Stimulated activated CD8-positive, alpha-beta memory T cell treated with anti-CD3 and anti-CD28 coated beads, Interleukin-7, amount 100 ng/mL, for 1 hour (primary cell): Measurements from ENCODE around the gene CERS6.

Source experiments
- DNase-seq, 2 donors: peaks; one replicate each; pipeline ENCODE4 v3.0.0-alpha.2; 2020; ENCODE audit warnings: low read depth in 2 of 2

Gene CERS6

DNA sequence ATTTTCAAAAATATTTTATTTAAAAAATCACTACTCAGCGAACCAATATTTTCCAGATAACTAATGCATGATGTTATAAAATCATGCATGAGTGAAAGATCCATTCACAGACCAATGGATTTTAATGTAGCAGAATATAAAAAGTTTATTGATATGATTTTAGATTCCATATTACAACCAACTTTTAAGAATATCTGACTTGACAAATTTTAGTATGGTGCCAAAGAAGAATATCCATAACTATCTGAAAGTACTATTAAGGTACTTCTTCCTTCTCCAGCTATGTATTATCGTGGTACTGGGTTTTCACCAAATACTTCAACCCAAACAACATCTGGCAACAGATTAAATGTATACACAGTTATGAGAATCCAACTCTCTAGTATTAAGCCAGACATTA is 246.5 kb downstream of the CERS6 start:
- no peak for DNase-seq

DNA sequence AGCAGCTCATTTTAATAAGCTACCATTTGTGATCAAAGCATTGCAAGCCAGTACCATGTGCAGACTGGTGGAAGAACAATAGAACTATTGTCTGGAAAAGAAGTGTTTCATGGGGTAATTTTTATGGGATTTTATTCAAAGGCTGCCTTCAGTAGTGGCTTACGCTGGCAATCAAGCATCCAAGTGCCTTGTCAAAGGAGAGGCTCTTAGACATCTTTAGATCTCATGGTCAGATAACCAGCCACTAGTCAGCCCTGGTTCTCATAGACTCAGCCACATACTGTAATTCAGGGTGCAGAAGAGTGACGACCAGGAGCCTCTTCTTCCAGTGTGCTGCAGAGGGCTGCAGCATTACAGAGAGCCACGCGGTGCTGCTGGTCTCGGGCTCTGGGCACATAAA is 247.9 kb downstream of the CERS6 start:
- no peak for DNase-seq

DNA sequence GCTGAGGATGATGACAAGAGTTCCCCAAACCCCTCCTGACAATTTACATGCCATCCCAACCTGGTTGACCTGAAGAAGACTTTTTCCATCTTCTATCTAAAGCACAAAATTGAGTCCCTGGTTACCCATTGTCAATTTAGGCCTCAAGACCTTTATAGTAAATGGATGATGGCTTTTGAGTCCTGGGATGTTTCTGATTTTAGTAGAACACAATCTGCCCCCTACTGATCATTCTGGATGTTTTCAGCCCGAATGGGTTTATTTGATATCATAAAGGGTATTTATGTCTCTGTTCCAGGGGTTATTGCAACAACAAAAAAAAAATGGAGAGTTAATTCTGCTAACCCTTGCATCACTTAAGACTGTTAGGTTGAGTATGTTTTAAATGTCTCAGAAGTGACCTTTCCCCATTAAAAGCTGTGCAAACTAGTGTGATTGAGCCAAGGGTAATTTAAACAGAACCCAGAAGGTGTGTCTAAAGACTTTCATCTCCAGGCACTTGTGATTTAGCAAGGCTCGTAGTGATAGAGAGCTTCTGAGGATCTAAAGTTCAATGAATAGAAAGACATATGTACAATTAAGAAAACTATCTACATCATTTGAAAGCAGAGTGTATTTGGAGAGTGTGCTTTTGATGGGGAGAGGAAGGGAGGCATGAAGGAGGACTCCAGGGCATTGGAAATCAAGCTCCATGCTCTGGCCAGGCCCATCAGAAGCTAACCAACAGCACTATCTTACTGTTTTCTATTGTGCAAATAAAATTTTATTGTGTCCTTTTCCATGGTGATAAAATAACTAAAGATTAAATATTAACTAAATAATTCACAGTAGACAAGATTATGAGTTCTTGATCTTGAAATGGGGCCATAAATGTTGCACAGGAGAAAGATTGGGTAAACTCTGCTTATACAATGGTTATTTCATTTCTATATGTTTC is 249.7 kb downstream of the CERS6 start:
- no peak for DNase-seq

DNA sequence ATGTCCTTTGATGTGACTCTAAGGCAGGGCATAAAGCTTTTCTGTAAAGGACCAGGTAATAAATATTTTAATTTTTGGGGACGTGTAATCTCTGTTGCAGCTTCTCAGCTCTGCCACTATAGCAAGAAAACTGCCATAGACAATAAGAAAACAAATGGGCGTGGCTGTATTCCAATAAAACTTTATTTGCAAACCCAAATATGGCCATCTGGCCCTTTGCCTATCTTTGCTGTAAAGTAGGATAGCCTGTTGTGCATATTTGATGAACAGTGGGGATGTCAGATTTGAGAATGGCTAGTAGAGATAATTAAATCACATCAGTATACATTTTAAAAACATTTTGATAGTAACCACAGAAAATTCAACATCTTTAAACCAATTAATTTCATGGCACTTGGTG is 250.7 kb downstream of the CERS6 start:
- DNase-seq = no peak

DNA sequence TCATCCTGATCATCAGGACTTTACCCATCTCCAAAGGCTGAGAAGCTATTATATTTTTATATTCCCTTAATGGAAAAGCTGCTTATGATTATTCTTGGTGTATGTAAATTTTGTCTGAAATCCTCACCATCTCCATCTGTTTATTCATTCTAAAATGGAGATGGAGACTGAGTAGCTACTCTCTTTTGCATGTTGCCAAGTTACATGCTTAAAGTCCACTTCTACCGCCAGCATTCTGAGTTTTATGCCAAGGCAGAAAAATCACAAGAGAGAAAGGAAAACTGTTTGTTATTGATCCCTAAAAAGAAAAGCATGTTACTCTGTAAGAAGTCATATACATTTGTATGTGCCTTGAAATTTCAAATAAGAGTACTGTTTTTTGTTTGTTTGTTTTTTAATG is 252.0 kb downstream of the CERS6 start:
- no peak for DNase-seq

DNA sequence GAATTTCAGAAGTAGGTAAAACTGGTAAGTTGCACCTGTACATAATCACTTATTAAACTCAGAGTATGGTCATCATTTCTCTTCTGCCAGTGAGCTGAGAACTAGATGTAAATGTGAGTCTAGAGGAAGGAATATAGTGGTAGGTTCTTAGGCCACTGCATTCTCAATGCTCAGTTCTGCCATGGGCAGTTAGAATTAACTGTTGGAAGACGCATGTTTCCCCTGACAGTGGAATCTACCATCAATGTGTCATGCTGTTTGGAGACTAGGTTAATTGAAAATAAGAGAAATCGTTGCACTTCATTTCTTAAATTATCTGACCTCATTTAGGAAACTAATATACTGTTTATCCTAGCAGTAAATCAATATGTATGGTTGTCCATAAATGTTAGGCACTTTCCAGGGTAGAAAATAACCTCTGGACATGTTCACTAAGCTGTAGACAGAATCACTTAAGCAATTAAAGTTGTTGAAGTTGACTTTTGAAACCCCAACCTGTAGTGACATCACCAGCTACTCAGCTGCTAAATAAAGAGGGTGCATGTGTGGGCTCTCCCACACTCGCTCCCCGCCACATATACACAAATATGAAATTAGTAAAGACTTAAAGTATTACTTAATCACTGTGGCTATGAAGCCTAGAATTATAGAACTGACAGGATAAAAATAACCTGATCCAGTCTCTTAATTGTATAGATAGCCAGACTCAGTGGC is 254.8 kb downstream of the CERS6 start:
- DNase-seq = no peak

DNA sequence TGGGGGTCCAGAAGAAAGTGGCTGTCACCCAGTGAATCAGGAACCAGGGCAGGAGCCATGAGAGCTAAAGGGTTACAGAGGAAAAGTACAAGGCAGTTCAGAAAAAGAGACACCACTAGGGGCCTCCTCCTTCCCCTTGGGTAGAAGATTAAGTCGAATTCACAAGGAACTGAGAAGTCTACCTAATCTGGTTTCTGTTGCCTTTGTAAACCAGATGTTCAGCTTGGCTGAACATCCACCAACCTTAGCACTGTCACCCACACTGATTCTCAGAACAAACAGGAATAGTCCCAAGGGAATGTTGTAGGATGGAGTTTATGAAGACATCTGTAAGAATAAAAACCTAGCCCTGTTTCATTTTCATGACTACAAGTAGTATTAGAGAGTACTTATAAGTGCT is 256.0 kb downstream of the CERS6 start:
- no peak for DNase-seq

DNA sequence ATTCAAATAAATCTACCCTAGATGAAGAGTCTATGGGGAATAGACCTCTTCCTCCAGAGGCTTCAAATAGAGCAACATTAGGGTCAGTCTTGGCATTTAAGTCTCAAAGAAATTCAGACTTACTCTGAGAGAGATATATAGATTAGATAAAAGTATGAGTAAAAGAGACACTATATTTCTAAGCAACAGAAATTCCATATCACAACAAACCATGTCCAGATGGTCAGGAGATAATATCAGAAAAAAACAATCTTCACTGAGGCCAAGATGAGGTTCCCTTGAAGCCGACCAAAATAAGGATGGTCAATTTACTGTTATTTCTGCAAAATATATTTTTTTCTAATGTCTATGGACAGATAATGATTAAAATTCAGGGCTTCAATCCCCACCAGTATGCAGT is 257.3 kb downstream of the CERS6 start:
- no peak for DNase-seq

DNA sequence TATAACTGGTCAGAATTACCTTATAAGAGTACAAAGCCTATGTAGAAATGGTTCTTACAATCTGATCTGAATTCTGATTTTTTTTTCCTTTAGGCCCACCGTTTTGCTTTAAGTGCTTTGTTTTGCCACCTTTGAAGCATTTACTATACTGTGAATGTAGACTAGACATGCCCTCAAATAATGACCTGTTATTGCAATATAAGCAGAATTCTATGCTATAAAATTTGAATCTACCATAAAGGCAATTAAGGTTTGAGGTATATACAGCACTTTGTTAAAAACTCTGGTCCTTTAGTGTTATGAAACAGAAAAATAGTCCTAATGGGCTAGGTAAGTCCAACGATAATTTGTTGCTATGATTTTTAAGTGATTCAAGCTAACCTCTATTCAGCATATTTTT is 259.8 kb downstream of the CERS6 start:
- DNase-seq = no peak

DNA sequence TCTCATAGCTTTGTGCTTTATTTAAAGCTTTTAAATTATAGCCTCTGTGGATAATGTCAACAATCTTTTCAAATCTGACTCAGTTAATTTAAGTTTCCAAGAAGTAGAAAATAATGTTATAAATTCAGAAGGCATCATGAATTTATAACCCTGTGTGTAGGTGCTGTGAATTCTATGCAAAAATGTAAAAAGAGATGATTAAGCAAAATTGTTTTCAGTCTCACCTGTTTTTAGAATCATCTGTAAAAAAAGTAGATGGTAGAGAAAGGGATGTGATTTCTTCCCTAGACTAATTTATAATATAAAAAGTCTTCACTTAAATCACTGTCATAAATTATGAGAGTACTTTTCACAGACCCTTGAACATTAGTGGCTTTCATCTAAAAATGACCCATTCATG is 260.8 kb downstream of the CERS6 start:
- no peak for DNase-seq

DNA sequence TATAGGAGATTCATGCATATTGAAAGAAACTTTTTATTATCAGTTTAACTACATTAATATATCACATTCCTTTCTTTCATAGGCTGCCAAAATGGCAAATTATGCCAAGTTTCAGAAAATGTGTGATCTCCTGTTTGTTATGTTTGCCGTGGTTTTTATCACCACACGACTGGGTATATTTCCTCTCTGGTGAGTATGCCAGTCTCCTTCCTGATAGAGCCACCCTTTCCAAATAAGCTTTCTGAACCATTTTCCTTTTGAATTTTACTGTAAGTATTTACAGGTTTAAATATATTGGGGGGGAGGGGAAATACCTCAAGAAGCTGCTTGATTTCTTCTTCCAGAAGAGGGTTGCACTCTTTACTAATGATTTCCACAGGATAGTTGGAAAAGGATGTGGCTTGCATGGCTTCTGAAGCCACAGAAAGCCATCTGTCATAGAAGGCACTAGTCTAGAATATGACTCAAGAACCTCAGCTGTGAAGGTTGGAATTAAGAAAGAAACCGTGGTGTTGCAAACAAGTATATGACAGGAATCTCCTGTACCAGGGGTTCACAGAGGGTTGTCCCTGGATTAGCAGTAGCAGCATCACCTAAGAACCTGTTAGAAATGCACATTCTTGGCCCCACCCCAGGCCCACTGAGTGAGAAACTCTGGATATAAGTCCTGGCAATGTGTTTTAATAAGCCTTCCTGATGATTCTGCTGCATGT is 261.9 kb downstream of the CERS6 start:
- no peak for DNase-seq

DNA sequence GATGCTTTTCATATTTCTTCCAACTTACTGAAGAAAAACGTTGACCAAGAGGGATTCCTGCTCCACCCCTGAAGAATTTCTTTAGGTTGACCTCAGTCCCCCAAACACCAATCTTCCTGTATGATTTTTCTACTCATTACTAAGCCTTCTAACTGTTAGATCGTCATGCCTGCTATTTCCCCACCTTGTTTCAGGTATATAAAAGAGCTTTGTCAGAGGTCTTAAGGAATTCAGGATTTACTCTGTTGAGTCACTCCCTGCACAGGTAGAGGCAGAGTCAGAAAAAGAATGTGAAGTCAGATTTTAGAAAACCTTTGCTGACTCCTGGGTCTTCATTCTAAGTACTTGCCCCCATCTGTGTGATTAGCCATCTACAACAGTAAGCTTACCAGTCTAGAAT is 262.6 kb downstream of the CERS6 start:
- DNase-seq = no peak

DNA sequence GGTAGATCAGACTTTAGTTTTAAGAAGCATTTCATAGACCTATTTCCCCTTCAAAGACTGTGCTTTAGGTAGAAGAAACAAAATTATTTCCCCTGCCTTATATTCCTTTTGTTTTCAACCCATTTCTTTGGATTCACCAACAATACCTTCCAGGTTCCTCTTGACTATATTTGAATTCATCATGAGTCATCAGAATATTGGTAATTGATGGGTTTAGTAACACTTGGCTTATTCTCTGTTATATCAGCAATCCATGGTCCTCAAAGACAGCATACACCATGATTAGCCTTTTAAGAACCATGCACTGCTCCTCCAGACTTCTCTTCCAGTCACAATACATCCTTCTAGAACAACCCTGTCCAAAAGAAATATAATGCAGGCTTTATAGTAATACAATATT is 263.4 kb downstream of the CERS6 start:
- DNase-seq = no peak

DNA sequence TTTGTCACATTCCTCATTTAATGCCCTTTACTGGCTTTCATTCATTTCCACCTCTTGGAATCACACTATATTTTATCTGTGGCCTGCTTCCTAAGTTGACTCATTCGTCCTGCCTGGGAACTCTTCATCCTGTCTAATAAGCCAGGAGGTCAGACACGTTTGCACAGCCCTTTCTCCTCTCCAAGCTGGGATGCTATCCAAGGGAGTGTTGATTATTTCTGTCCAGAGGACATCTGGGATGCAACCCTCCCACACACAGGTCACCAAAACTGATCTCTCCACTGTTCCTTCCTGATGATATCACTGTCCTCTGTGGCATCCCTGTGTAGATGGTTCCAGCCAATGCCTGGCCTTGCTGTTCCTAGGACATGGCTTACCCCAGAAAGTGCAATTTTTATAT is 266.5 kb downstream of the CERS6 start:
- no peak for DNase-seq

DNA sequence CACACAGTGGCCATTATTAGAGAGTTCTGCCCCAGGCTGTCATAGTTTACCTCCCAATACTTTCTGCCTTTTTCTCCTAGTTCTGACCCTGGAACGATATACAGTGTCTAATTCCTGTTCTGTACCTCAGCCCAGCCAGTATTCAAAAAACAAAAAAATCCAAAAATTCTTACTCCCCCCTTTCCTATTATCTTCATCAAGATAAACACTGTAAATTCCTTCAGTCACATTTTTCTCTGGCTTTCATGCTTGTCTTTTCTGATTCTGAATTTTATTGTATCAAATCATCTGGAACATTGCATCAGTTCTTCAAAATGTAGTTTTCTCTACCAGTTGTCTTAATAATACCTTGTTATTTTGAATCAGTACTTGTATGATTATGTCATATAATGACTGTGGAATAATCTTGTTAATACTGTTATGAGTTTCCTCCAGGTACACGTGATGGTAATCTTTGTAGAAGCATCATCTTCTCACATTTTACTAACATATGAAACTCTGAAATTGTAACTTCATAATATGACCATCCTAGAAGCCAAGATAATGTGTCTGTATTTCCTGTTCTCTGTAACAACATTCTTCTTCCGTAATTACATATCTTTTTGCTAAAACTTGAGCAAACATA is 267.3 kb downstream of the CERS6 start:
- no peak for DNase-seq

DNA sequence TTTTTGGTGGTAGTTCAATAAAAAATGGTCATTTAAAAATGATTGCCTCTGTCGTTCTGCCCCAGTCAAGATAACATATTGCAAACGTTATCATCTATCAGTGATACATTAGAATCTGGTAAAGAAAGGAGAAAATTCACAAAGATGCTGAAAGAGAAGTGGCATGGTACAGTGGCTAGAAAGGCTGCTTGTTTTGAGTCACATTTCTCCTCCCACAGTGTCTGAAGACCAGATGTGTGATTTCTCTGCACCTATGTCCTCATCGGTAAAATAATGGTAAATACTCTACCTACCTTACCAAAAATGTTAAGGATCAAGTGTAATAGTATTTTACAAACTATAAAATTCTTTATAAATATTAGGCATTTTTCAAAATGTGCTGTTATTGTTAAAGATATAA is 270.3 kb downstream of the CERS6 start:
- DNase-seq = no peak

DNA sequence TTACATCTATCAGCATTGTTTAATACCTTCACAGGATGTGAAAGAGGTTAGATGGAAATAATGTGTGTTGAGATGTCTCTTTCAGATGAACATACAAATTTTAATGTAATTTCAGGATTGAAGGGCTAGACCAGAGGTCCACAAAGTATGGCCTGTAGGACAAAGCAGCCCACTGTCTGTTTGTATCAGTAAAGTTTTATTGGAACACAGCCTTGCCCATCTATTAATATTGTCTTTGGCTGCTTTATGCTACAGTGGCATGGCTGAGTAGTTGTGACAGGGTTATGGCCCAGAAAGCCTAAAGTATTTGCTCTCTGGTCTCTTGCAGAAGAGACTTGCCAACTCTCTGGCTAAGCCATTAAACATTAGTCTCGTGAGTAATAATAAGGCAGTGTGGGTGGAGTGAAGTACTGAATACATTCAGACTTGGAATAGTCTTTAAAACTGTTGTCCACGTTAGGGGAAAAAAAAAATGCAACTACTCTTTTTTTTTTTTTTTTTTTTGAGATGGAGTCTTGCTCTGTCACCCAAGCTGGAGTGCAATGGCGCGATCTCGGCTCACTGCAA is 271.9 kb downstream of the CERS6 start:
- DNase-seq = no peak

DNA sequence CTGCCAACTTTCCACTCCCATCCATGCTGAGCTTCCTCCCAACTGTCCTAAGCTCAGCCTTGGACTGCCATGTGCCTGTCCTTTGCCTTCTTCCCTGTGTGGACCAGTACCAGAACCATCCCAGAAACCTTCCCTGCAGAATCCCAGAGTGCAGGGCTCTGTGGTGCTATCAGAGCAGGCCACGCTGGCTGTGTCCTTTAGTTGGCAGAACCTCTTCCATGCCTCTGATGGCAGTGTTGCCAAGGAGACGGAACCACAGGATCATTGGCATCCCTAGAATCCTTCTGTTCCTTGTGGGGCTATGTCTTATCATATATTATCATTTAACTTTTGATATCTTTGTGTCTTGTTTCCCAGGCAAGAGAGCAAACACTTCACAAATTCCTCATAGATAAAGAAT is 273.4 kb downstream of the CERS6 start:
- no peak for DNase-seq

DNA sequence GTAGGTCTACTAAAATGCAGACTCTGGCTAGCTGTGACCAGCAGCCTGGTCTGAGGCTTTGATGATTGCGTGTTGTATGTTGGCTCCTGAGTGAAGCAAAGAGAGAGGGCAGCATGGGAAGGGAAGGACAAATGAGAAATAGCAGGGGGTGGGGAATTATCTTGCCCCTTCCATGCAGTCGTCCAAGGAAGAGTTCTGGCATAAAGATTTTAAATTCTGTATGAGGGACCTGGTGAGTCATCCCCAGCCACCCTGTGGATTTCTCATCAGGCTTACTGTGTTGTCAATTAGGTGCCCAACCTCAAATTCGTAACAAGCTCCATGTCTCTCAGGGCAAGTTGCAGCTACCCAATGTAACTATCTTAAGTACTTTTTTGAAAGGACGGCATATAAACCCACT is 274.3 kb downstream of the CERS6 start:
- DNase-seq = no peak

DNA sequence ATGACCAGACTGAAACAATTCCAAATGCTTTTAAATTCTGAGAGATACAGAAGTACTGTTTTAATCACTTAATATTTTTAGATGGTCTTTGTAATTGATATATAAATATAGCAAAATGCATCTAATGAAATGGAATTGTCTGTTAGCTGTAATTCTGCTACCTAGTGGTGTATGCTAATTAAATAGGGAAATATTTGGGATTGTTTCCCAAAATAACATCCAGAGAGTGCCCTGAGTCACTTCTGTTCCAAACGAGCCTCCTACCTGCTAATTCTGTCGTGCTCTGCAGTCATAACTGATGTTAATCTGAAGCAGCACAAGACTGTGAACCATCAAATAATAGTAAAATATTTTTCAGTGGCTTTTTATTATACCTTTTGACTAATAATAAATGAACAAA is 274.9 kb downstream of the CERS6 start:
- DNase-seq = no peak

DNA sequence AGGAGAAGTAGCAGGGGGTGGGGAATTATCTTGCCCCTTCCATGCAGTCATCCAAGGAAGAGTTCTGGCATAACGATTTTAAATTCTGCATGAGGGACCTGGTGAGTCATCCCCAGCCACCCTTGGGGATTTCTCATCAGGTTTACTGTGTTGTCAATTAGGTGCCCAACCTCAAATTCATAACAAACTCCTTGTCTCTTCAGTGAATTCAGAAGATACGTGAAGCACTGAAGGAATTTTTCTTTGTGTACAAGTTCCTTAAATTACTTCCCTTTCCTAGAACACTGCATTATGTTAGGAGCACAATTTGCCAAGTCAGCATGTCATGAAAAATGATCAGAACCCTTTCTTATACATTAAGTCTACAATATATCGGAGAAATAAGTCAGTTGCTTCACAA is 275.5 kb downstream of the CERS6 start:
- DNase-seq = no peak

DNA sequence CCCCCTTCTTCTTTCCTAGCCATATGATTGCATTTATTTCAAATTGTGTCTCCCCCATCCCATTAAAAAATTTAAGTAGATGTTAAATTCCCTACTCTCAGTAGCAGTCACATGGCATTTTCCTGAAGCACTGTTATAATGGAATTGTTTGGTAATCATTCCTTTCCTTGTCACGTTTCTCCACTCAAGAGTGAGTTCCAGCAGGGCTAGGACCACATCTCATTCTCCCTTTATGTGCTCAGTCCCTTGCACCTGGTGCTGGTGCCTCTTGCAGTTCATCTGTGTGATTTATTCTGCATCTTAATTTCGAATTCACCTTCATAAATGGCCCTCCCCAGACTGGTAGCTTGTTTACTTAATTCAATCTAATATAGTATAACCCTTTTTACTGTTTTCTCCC is 276.0 kb downstream of the CERS6 start:
- DNase-seq = no peak
